Measurements from ENCODE around the gene ARID5A. TPM values are rescaled to one million over a fixed set of nuclear protein-coding genes. Genes with fewer than 3 reads are reported as not detected.

ARID5A gene
- total and polyA plus RNA-seq, 2 of the 13 experiments (the other 11 are each of a cell fraction or from before 2014, with no cell fraction given), result 6.0 to 9.5 TPM

- peak; percentile 80 for TF ChIP-seq ZBED4 (CRISPR knock-in tag; IDR thresholded peaks at IDR 0.05; ENCODE audit: borderline replicate concordance)
- peak; percentile 97 for TF ChIP-seq HDAC1 (CRISPR knock-in tag; IDR thresholded peaks at IDR 0.05)
- no peak for TF ChIP-seq CCAR2 (optimal IDR thresholded peaks at IDR 0.05; ENCODE audit: low read depth, low read length)
- no peak; the same call in 1 of the 2 replicates for TF ChIP-seq ZNF605 (CRISPR knock-in tag; IDR thresholded peaks at IDR 0.05)
- no peak; the same call in 1 of the 2 replicates for TF ChIP-seq KMT2B (CRISPR knock-in tag; IDR thresholded peaks at IDR 0.05)
- TF ChIP-seq POLR2G (IDR thresholded peaks at IDR 0.05; ENCODE audit: low read depth, low read length), result peak; percentile 94
- TF ChIP-seq ZKSCAN1 (IDR thresholded peaks at IDR 0.05; ENCODE audit: low read length), result no peak
- no peak for TF ChIP-seq ARNT (IDR thresholded peaks at IDR 0.05)
- TF ChIP-seq NPAS2 (CRISPR knock-in tag; IDR thresholded peaks at IDR 0.05; ENCODE audit: borderline replicate concordance), result peak; percentile 97
- TF ChIP-seq DNMT1 (CRISPR knock-in tag; IDR thresholded peaks at IDR 0.05), result peak; percentile 98
- TF ChIP-seq ZNF652 (CRISPR knock-in tag; IDR thresholded peaks at IDR 0.05; ENCODE audit: borderline replicate concordance, low read depth), result no peak
- TF ChIP-seq, protein P1, sequence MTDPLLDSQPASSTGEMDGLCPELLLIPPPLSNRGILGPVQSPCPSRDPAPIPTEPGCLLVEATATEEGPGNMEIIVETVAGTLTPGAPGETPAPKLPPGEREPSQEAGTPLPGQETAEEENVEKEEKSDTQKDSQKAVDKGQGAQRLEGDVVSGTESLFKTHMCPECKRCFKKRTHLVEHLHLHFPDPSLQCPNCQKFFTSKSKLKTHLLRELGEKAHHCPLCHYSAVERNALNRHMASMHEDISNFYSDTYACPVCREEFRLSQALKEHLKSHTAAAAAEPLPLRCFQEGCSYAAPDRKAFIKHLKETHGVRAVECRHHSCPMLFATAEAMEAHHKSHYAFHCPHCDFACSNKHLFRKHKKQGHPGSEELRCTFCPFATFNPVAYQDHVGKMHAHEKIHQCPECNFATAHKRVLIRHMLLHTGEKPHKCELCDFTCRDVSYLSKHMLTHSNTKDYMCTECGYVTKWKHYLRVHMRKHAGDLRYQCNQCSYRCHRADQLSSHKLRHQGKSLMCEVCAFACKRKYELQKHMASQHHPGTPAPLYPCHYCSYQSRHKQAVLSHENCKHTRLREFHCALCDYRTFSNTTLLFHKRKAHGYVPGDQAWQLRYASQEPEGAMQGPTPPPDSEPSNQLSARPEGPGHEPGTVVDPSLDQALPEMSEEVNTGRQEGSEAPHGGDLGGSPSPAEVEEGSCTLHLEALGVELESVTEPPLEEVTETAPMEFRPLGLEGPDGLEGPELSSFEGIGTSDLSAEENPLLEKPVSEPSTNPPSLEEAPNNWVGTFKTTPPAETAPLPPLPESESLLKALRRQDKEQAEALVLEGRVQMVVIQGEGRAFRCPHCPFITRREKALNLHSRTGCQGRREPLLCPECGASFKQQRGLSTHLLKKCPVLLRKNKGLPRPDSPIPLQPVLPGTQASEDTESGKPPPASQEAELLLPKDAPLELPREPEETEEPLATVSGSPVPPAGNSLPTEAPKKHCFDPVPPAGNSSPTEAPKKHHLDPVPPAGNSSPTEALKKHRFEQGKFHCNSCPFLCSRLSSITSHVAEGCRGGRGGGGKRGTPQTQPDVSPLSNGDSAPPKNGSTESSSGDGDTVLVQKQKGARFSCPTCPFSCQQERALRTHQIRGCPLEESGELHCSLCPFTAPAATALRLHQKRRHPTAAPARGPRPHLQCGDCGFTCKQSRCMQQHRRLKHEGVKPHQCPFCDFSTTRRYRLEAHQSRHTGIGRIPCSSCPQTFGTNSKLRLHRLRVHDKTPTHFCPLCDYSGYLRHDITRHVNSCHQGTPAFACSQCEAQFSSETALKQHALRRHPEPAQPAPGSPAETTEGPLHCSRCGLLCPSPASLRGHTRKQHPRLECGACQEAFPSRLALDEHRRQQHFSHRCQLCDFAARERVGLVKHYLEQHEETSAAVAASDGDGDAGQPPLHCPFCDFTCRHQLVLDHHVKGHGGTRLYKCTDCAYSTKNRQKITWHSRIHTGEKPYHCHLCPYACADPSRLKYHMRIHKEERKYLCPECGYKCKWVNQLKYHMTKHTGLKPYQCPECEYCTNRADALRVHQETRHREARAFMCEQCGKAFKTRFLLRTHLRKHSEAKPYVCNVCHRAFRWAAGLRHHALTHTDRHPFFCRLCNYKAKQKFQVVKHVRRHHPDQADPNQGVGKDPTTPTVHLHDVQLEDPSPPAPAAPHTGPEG (CRISPR knock-in tag; IDR thresholded peaks at IDR 0.05), result peak; percentile 72
- peak; percentile 37; the same call in 1 of the 2 replicates for TF ChIP-seq ZNF660 (CRISPR knock-in tag; IDR thresholded peaks at IDR 0.05; ENCODE audit: borderline replicate concordance, low read depth)
- peak; percentile 93 for TF ChIP-seq TGIF2 (CRISPR knock-in tag; IDR thresholded peaks at IDR 0.05)
- TF ChIP-seq ZNF557 (CRISPR knock-in tag; IDR thresholded peaks at IDR 0.05), result no peak
- peak; percentile 100 for TF ChIP-seq MAX (IDR thresholded peaks at IDR 0.05)
- TF ChIP-seq SNRNP70 (IDR thresholded peaks at IDR 0.05; ENCODE audit: low read depth, low read length), result no peak
- TF ChIP-seq PAWR (CRISPR knock-in tag; IDR thresholded peaks at IDR 0.05; ENCODE audit: borderline replicate concordance), result no peak
- TF ChIP-seq ZNF430 (CRISPR knock-in tag; IDR thresholded peaks at IDR 0.05), result peak; percentile 96
- TF ChIP-seq LCORL (IDR thresholded peaks at IDR 0.05), result no peak
- peak; percentile 95; the same call in 1 of the 2 replicates for TF ChIP-seq LCORL (CRISPR knock-in tag; IDR thresholded peaks at IDR 0.05)
Observed at GRCh38 chr2:96549967-96550786, 13.6 kb downstream of the ARID5A start (continued).
